A673 (cell line): ENCODE results near the gene BTBD2.

Experiments
- EZH2 ChIP-seq: fragments of 200-600 bp; sonication (generic); IDR thresholded peaks from 2 replicates; pipeline ENCODE4 v1.6.1; 2017; ENCODE audit warnings: borderline replicate concordance, low read depth, mild to moderate bottlenecking, mixed read lengths, antibody characterized with exemption, low read length; ENCODE audit not compliant: poor library complexity, severe bottlenecking
- TF ChIP-seq, protein P1 (sequence below): fragments of 300-800, 200-600 bp; sonication (generic); conservative IDR thresholded peaks from 2 replicates; pipeline ENCODE4 v1.5.1; 2017; ENCODE audit warnings: low read depth, mild to moderate bottlenecking, antibody characterized with exemption, low read length, moderate library complexity, mixed read lengths

DNA sequence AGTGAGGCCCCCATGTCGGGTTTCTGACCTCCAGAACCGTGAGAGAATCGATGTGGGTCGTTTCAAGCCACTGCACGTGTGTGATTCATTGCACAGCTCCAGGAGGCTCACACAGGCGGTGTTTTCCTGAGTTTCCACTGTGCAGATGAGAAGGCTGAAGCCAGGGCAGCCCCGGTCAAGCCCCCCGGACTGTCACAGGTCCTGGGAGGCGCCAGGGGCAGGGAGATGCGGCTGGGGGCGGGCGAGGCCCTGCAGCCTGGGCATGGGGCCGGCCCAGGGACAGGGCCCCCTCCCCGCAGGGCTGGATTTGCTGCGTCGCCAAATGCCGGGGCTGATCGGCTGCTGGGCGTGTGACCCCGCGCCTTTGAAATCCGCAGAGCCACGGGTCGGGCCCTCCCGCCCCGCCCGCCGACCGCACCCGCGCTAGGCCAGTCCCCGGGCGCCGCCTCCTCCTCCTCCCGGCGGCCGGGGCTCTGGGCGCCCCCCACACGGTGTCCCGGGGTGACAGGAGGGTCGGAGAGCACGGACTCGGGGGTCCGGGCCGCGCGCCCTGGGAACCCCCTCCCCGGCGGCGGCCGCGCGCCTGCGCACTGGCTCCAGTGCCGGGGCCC lies 45.5 kb upstream of the BTBD2 start:
- TF ChIP-seq, protein P1, sequence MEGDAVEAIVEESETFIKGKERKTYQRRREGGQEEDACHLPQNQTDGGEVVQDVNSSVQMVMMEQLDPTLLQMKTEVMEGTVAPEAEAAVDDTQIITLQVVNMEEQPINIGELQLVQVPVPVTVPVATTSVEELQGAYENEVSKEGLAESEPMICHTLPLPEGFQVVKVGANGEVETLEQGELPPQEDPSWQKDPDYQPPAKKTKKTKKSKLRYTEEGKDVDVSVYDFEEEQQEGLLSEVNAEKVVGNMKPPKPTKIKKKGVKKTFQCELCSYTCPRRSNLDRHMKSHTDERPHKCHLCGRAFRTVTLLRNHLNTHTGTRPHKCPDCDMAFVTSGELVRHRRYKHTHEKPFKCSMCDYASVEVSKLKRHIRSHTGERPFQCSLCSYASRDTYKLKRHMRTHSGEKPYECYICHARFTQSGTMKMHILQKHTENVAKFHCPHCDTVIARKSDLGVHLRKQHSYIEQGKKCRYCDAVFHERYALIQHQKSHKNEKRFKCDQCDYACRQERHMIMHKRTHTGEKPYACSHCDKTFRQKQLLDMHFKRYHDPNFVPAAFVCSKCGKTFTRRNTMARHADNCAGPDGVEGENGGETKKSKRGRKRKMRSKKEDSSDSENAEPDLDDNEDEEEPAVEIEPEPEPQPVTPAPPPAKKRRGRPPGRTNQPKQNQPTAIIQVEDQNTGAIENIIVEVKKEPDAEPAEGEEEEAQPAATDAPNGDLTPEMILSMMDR: no peak
- no peak for TF ChIP-seq EZH2
